ENCODE data around the gene RCOR2. TPM values are rescaled to one million over a fixed set of nuclear protein-coding genes. Genes with fewer than 3 reads are reported as not detected.
A peak's percentile ranks its signal among the peaks of the same experiment; 100 is the strongest.

RCOR2 gene
- total and polyA plus RNA-seq, 2 experiments from 2014 or later = 5.5 to 66.9 TPM

DNA sequence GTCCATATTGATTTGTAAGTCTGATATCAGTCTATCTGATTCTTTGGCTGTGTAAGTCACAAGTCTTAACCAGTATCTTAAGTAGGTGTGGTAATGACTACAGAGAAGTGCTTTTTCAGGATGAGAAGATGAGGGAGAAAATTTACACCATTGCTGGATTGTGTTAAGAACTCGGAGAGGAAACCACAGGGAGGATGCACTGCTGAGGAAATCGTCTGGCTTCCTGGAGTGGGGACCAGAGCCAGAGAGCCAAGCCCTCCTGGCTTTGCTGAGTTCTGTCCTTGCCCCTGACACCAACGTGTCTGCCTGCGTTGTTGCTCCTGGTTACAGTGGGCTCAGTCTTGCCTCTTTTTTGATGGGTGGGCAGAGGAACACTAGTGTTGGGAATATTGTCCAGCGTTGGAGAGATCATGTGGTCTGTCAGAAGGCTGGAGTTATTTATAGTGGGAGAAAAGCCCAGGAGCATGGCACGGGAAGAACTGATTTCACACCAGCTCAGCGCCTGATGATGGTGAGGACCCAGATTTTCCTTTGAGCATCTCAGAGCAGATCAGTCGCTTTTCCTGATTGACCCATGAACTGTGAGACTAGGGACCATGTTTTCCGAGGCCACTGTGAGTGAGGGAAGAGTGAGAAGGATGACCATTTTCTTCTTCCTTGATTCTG is 48.4 kb downstream of the RCOR2 start (continued):
- TF ChIP-seq, protein P1, sequence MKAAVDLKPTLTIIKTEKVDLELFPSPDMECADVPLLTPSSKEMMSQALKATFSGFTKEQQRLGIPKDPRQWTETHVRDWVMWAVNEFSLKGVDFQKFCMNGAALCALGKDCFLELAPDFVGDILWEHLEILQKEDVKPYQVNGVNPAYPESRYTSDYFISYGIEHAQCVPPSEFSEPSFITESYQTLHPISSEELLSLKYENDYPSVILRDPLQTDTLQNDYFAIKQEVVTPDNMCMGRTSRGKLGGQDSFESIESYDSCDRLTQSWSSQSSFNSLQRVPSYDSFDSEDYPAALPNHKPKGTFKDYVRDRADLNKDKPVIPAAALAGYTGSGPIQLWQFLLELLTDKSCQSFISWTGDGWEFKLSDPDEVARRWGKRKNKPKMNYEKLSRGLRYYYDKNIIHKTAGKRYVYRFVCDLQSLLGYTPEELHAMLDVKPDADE (IDR thresholded peaks at IDR 0.05) = no peak

DNA sequence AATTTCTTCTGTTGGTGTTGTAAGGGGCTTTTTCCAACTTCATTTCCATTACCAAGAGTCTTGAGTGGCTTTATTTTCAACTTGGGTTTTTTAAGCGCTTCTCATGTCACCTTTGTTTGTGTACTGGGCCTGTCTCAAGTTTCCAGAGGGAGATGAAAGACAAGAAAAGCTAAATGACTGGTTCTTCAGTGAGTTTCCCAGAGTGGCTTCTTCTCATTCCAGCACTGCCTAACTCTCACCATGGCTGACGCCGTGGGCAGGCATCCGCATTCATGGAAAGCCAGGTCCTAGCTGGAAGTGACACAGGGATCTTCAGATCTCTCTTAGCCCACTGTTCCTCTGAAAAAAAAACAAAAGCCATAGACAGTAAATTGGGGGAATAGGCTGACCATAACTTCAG is 49.5 kb downstream of the RCOR2 start:
- Histone ChIP-seq H3K36me3 (ENCODE audit: insufficient read depth) (no peaks in the 10 kb centered on the region; the same call in 1 of the 2 replicates), H3K79me2 (replicated peaks; ENCODE audit: insufficient read depth) (peaks cover 89% of the 10 kb centered on the region), H3K4me2 (peak overlapping the region; percentile 45; the same call in 1 of the 2 replicates), H3K9me2 (ENCODE audit: insufficient read depth) (no peaks in the 10 kb centered on the region), H4K20me1 (replicated peaks; ENCODE audit: insufficient read depth) (peaks cover 42% of the 10 kb centered on the region), H2AFZ (no peak overlapping the region), H3K27me3 (ENCODE audit: insufficient read depth) (no peaks in the 10 kb centered on the region), H3K27ac (ENCODE audit: low read depth) (peak overlapping the region; percentile 1; the same call in 1 of the 2 replicates), H3K4me3 (no peak overlapping the region), H3F3A (replicated peaks; ENCODE audit: low read depth) (peaks cover 9% of the 10 kb centered on the region; the same call in 1 of the 2 replicates), H3K4me1 (ENCODE audit: insufficient read depth) (peaks cover 32% of the 10 kb centered on the region)
- no peaks in the 10 kb centered on the region for H3K9me3 Mint-ChIP-seq
- no peak overlapping the region for H3K4me3 Mint-ChIP-seq
- TF ChIP-seq, protein P2, sequence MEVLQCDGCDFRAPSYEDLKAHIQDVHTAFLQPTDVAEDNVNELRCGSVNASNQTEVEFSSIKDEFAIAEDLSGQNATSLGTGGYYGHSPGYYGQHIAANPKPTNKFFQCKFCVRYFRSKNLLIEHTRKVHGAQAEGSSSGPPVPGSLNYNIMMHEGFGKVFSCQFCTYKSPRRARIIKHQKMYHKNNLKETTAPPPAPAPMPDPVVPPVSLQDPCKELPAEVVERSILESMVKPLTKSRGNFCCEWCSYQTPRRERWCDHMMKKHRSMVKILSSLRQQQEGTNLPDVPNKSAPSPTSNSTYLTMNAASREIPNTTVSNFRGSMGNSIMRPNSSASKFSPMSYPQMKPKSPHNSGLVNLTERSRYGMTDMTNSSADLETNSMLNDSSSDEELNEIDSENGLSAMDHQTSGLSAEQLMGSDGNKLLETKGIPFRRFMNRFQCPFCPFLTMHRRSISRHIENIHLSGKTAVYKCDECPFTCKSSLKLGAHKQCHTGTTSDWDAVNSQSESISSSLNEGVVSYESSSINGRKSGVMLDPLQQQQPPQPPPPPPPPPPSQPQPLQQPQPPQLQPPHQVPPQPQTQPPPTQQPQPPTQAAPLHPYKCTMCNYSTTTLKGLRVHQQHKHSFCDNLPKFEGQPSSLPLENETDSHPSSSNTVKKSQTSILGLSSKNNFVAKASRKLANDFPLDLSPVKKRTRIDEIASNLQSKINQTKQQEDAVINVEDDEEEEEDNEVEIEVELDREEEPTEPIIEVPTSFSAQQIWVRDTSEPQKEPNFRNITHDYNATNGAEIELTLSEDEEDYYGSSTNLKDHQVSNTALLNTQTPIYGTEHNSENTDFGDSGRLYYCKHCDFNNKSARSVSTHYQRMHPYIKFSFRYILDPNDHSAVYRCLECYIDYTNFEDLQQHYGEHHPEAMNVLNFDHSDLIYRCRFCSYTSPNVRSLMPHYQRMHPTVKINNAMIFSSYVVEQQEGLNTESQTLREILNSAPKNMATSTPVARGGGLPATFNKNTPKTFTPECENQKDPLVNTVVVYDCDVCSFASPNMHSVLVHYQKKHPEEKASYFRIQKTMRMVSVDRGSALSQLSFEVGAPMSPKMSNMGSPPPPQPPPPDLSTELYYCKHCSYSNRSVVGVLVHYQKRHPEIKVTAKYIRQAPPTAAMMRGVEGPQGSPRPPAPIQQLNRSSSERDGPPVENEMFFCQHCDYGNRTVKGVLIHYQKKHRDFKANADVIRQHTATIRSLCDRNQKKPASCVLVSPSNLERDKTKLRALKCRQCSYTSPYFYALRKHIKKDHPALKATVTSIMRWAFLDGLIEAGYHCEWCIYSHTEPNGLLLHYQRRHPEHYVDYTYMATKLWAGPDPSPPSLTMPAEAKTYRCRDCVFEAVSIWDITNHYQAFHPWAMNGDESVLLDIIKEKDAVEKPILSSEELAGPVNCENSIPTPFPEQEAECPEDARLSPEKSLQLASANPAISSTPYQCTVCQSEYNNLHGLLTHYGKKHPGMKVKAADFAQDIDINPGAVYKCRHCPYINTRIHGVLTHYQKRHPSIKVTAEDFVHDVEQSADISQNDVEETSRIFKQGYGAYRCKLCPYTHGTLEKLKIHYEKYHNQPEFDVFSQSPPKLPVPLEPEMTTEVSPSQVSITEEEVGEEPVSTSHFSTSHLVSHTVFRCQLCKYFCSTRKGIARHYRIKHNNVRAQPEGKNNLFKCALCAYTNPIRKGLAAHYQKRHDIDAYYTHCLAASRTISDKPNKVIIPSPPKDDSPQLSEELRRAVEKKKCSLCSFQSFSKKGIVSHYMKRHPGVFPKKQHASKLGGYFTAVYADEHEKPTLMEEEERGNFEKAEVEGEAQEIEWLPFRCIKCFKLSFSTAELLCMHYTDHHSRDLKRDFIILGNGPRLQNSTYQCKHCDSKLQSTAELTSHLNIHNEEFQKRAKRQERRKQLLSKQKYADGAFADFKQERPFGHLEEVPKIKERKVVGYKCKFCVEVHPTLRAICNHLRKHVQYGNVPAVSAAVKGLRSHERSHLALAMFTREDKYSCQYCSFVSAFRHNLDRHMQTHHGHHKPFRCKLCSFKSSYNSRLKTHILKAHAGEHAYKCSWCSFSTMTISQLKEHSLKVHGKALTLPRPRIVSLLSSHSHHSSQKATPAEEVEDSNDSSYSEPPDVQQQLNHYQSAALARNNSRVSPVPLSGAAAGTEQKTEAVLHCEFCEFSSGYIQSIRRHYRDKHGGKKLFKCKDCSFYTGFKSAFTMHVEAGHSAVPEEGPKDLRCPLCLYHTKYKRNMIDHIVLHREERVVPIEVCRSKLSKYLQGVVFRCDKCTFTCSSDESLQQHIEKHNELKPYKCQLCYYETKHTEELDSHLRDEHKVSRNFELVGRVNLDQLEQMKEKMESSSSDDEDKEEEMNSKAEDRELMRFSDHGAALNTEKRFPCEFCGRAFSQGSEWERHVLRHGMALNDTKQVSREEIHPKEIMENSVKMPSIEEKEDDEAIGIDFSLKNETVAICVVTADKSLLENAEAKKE (CRISPR knock-in tag; IDR thresholded peaks at IDR 0.05) = no peak
- TF ChIP-seq, protein P1 (IDR thresholded peaks at IDR 0.05) = no peak
- TF ChIP-seq, protein P3, sequence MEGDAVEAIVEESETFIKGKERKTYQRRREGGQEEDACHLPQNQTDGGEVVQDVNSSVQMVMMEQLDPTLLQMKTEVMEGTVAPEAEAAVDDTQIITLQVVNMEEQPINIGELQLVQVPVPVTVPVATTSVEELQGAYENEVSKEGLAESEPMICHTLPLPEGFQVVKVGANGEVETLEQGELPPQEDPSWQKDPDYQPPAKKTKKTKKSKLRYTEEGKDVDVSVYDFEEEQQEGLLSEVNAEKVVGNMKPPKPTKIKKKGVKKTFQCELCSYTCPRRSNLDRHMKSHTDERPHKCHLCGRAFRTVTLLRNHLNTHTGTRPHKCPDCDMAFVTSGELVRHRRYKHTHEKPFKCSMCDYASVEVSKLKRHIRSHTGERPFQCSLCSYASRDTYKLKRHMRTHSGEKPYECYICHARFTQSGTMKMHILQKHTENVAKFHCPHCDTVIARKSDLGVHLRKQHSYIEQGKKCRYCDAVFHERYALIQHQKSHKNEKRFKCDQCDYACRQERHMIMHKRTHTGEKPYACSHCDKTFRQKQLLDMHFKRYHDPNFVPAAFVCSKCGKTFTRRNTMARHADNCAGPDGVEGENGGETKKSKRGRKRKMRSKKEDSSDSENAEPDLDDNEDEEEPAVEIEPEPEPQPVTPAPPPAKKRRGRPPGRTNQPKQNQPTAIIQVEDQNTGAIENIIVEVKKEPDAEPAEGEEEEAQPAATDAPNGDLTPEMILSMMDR (conservative IDR thresholded peaks at IDR 0.05; ENCODE audit: low read depth in 2 of 2) = no peak
- TF ChIP-seq CREB1 (CRISPR knock-in tag; IDR thresholded peaks at IDR 0.05; ENCODE audit: low read depth) (no peak), EZH2 (IDR thresholded peaks at IDR 0.05; ENCODE audit: low read depth, unreplicated experiment) (no peak), ZNF114 (CRISPR knock-in tag; IDR thresholded peaks at IDR 0.05) (no peak)
- TF ChIP-seq, protein P4, sequence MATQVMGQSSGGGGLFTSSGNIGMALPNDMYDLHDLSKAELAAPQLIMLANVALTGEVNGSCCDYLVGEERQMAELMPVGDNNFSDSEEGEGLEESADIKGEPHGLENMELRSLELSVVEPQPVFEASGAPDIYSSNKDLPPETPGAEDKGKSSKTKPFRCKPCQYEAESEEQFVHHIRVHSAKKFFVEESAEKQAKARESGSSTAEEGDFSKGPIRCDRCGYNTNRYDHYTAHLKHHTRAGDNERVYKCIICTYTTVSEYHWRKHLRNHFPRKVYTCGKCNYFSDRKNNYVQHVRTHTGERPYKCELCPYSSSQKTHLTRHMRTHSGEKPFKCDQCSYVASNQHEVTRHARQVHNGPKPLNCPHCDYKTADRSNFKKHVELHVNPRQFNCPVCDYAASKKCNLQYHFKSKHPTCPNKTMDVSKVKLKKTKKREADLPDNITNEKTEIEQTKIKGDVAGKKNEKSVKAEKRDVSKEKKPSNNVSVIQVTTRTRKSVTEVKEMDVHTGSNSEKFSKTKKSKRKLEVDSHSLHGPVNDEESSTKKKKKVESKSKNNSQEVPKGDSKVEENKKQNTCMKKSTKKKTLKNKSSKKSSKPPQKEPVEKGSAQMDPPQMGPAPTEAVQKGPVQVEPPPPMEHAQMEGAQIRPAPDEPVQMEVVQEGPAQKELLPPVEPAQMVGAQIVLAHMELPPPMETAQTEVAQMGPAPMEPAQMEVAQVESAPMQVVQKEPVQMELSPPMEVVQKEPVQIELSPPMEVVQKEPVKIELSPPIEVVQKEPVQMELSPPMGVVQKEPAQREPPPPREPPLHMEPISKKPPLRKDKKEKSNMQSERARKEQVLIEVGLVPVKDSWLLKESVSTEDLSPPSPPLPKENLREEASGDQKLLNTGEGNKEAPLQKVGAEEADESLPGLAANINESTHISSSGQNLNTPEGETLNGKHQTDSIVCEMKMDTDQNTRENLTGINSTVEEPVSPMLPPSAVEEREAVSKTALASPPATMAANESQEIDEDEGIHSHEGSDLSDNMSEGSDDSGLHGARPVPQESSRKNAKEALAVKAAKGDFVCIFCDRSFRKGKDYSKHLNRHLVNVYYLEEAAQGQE (IDR thresholded peaks at IDR 0.05; ENCODE audit: unreplicated experiment) = no peak
- H3K27ac Mint-ChIP-seq = no peak overlapping the region; the same call in 1 of the 2 replicates
- peaks cover under 1% of the 10 kb centered on the region; the same call in 2 of the 3 replicates for H3K36me3 Mint-ChIP-seq (ENCODE audit: low read depth)
- H3K27me3 Mint-ChIP-seq (ENCODE audit: insufficient read depth, low read depth, poor library complexity) = peaks cover 2% of the 10 kb centered on the region
- DNase-seq (ENCODE audit: low spot score) (no peak), ATAC-seq (no peak)
- H3K4me1 Mint-ChIP-seq = peaks cover 62% of the 10 kb centered on the region

Measured in GM23338 (cell line).